B cell (primary cell): ENCODE results near the gene SLC35E3.

Experiments used
- EZH2 ChIP-seq: IDR thresholded peaks from 2 replicates; pipeline ENCODE4 v1.6.1; 2012; ENCODE audit warnings: borderline replicate concordance, low read depth, mild to moderate bottlenecking, moderate library complexity, low read length; ENCODE audit not compliant: insufficient read depth, poor library complexity, severe bottlenecking
- TF ChIP-seq, protein P1 (sequence below): fragments of 200-600 bp; IDR thresholded peaks from one replicate; pipeline ENCODE4 v1.8.0; 2022; ENCODE audit warnings: antibody characterized with exemption, mild to moderate bottlenecking

DNA sequence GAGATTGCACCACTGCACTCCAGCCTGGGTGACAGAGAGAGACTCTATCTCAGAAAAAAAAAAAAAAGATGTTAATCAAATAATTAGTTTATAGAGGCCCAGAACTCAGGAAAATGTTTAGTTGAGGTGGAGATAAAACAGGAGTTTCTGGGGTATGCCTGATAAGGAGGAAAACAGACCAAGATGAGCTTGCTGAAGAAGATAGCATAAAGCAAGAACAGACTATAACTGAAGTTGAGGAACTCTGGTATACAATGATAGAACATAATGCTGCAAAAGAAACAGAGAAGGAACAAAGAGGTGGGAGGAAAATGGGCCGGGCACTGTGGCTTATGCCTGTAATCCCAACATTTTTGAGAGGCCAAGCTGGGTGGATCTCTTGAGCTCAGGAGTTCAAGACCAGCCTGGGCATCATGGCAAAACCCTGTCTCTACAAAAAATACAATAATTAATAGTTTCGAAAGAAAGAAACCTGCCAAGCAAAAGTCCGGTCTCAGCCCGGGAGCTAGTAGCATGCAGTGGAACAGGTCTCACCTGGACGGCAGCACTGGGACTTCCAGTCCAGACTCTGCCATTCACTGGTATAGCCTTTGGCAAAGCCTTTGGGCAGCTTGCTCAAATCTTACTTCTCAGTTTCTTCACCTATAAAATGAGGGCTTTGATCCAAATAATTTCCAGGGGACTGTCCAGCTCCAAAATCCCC is 25.4 kb downstream of the SLC35E3 start:
- no peak for TF ChIP-seq EZH2
- TF ChIP-seq, protein P1, sequence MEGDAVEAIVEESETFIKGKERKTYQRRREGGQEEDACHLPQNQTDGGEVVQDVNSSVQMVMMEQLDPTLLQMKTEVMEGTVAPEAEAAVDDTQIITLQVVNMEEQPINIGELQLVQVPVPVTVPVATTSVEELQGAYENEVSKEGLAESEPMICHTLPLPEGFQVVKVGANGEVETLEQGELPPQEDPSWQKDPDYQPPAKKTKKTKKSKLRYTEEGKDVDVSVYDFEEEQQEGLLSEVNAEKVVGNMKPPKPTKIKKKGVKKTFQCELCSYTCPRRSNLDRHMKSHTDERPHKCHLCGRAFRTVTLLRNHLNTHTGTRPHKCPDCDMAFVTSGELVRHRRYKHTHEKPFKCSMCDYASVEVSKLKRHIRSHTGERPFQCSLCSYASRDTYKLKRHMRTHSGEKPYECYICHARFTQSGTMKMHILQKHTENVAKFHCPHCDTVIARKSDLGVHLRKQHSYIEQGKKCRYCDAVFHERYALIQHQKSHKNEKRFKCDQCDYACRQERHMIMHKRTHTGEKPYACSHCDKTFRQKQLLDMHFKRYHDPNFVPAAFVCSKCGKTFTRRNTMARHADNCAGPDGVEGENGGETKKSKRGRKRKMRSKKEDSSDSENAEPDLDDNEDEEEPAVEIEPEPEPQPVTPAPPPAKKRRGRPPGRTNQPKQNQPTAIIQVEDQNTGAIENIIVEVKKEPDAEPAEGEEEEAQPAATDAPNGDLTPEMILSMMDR: no peak
